H4 (cell line): ENCODE results near the gene MGST2. TPM values are rescaled to one million over a fixed set of nuclear protein-coding genes. Genes with fewer than 3 reads are reported as not detected.

Experiments
- DNase-seq: peaks from one replicate; pipeline ENCODE4 v3.0.0-alpha.2; 2015; ENCODE audit warnings: low spot score
- total RNA-seq: library from RNA; depleted of rRNA; stranded (reverse); fragments of >200 nt; shearing (Covaris generic); gene quantifications from 2 replicates; pipeline ENCODE4 v1.2.3, GENCODE V29; 2014; rRNA removed

MGST2 gene
- total RNA-seq, 1 experiment from 2014 or later: 1.6 TPM

DNA sequence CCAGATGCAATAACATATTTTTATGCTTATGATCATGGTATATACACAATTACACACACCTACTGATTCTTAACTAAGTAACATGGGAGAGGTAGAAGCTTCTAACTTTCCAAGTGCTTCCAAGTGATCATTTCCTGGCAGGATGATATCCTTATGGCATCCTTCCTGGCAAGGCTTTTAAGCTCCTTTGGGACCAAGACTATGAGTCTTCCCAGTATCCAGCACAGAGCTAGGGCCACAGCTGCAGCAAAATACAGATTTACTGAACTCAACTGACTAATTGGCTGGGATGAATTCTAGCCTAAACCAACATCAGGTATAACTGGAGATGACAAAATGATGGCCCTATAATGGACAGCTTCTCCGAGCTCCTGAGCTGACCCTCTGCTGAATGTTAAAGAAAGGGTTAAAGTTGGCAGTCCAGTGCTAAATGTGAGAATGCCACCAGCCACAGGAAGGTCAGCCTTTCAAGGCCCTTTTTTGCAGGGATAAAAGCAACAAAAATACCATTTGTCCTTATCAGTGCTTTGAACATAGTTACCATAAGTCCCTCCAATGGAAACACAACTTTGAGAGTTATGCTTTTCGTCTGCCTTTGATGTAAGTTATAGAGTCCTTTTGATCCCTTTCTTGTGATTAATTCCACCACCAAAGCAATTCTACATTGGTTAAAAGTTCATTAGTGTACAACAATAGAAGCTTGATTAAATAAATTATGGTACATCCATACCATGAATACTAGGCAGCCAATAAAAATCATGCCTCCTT, 73.4 kb downstream of the MGST2 start:
- no peak for DNase-seq

DNA sequence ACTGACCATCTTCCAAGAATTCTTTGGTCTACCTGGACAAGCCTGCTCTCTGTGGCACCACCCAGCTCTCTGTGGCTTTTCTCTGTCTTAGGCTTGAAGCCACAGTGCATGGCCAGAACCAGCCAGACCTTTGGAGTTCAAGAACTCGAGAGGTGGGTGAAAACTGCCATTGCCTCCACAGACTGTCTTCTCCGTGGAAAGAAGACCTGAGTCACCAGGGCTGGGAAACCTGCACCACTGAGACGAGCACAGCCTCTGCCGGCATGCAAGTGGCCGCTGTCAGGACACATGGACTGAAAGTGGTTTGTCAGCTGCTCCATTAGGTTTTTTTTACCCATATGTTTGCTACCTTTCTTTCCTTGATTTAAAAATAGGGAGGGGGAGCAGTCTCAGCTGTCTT, 74.5 kb downstream of the MGST2 start:
- DNase-seq: no peak

- peak; percentile 87 for DNase-seq
Measured at GRCh38 chr4:139740531-139741041, 75.0 kb downstream of the MGST2 start.

- no peak for DNase-seq
Measured at GRCh38 chr4:139743027-139743426, 77.4 kb downstream of the MGST2 start.

DNA sequence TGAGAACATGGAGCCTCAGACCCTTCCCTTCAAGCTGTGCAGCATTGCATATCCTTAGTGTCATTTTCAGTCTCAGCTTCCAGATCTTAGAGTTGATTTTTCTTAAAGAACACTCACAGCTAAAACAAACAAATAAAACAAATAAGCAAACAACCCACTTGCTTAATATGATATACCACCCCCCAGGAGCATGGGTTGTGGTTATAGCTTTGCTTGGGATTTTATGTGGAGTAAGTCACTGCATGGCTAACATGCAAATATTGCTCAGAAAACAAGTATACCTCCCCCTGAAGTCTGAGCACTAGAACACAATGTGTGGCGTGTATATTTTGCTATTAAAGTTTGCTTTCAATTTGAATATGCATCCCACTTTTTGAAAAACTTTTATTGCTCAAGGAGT, 78.6 kb downstream of the MGST2 start:
- no peak for DNase-seq

- DNase-seq: no peak
Measured at GRCh38 chr4:139745111-139745639, 79.6 kb downstream of the MGST2 start.

DNA sequence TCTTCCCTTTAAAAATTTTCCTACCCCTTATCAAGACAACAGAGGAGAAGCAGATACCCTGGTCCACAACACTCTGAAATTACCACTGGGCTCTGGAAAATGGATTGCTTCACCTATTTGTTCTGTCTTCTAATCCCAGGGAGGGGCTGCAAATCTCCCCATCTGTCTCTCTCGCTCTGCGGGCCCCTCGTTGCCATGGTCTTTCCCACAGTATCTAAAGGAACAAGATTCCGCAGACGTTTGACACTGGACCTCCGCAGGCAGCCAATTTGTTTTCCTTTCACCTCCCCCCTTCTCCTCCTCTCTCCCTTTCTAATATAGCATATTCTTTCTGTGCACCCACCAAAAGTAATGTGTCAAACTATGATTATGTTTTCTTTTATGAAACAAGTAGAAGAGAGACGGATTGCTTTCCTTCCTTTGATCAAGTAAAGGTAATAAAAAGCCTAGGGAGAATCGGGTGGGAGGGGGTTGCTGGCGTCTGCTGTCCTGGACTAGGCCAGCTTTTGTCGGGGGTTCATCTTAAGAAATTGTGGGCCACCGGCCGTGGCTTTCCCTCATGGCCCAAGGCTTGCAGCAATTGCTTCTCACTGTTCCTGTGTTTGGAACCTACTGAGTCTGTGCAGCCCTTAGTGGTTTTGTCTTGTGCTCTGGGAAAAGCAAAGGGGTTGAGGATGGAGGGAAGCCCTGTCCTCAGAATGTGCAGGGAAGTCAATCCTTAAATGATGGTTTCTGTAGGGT, 81.0 kb downstream of the MGST2 start:
- no peak for DNase-seq

GRCh38 chr4:139749338-139749737, 83.7 kb downstream of the MGST2 start:
- no peak for DNase-seq

DNA sequence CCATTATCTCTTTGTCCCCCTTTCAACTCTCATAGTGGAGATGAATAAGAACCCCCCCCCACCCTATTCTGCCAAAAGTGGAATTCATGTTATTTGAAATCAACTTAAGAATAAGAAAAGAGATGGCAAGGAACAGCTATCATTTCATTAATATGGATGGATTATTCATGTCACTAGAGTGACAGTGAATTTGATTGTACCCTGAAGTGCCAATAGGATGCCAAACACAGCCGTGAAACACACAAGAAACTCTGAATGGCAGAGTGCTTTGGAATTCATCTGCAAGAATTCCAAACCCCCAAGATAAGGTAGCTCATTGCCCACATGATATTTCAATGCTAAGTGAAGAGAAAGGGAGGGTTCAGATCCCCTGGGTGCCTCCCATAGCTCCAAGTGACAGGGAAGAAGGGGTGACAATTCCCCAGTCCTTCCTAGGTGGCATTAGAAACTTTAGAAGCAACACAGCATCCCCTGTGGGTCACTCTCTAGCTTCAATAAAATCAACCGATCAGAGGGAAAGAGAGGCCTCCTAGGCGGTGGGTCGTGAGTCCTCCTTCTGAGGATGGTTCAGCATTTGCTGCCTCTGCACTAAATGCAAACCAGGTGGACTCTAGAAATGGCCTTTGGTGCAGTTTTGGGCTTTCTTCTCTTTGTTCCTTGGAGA, 84.3 kb downstream of the MGST2 start:
- no peak for DNase-seq

GRCh38 chr4:139753686-139754085, 88.1 kb downstream of the MGST2 start:
- no peak for DNase-seq

Other genes with a start within 250 kb of the MGST2 start
- gene RAB33B, start 211.7 kb upstream of the MGST2 start, total RNA-seq: 4.1 and 5.7 TPM in 2 replicates
- gene SETD7, start 109.6 kb upstream of the MGST2 start, total RNA-seq: 28.6 and 40.0 TPM in 2 replicates